Uterus (tissue), 2 donors: ENCODE measurements around the gene PLEKHG4B.

Experiments
- POLR2A ChIP-seq, 2 donors: fragments of 450-650 bp; IDR thresholded peaks; one replicate each; pipeline ENCODE4 v1.6.1; 2016; ENCODE audit warnings: antibody characterized with exemption in 2 of 2, mild to moderate bottlenecking in 1 of 2, moderate library complexity in 1 of 2
- TF ChIP-seq, protein P1 (sequence below), 4 experiments: fragments of 200-600 bp in 2 of 4; fragments of 450-650 bp in 2 of 4; sonication (generic) in 2 of 4; IDR thresholded peaks; one replicate each; pipeline ENCODE4 v1.5.1; 2016 to 2019; ENCODE audit warnings: antibody characterized with exemption in 4 of 4, mild to moderate bottlenecking in 2 of 4, moderate library complexity in 1 of 4

DNA sequence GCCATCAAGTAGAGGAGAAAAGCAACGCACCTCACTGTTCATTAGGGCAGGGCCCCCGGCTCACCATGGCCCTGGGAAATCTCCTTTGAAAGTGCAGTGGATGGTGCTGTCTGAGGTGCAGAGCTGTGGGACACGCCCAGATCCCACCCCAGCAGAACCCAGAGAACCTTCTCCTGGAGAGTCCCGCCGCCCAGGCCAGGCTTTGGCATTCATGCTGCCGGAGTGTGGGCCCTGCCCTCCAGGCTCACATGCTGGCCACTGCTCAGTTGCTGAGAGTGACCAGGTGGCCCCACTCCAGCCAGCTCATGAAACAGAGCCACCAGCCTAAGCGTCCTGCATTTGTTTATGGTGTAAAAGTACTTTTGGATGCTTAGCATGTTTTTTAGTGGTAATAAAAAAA lies 75.5 kb downstream of the PLEKHG4B start:
- TF ChIP-seq, protein P1, sequence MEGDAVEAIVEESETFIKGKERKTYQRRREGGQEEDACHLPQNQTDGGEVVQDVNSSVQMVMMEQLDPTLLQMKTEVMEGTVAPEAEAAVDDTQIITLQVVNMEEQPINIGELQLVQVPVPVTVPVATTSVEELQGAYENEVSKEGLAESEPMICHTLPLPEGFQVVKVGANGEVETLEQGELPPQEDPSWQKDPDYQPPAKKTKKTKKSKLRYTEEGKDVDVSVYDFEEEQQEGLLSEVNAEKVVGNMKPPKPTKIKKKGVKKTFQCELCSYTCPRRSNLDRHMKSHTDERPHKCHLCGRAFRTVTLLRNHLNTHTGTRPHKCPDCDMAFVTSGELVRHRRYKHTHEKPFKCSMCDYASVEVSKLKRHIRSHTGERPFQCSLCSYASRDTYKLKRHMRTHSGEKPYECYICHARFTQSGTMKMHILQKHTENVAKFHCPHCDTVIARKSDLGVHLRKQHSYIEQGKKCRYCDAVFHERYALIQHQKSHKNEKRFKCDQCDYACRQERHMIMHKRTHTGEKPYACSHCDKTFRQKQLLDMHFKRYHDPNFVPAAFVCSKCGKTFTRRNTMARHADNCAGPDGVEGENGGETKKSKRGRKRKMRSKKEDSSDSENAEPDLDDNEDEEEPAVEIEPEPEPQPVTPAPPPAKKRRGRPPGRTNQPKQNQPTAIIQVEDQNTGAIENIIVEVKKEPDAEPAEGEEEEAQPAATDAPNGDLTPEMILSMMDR (IDR thresholded peaks at IDR 0.05) = no peak
- no peak for TF ChIP-seq POLR2A (IDR thresholded peaks at IDR 0.05)
